ENCODE data around the gene ADAMTSL3. TPM values are rescaled to one million over a fixed set of nuclear protein-coding genes. Genes with fewer than 3 reads are reported as not detected.

The ADAMTSL3 gene
- total and polyA plus RNA-seq, 2 of the 8 experiments (the other 6 are each of a cell fraction or from before 2014, with no cell fraction given) = 0.35 to 1.4 TPM

GRCh38 chr15:84003791-84004503 lies 350.0 kb downstream of the ADAMTSL3 start (continued):
- no peak for TF ChIP-seq CHD7 (IDR thresholded peaks at IDR 0.05; ENCODE audit: insufficient replicate concordance, low read length)
- no peak for TF ChIP-seq SIX5 (IDR thresholded peaks at IDR 0.05; ENCODE audit: low read depth, low read length)
